ENCODE data around the gene ZNF780B.

GRCh38 chr19:39982883-39983282 lies 73.1 kb downstream of the ZNF780B start:
- TF ChIP-seq, protein P1, sequence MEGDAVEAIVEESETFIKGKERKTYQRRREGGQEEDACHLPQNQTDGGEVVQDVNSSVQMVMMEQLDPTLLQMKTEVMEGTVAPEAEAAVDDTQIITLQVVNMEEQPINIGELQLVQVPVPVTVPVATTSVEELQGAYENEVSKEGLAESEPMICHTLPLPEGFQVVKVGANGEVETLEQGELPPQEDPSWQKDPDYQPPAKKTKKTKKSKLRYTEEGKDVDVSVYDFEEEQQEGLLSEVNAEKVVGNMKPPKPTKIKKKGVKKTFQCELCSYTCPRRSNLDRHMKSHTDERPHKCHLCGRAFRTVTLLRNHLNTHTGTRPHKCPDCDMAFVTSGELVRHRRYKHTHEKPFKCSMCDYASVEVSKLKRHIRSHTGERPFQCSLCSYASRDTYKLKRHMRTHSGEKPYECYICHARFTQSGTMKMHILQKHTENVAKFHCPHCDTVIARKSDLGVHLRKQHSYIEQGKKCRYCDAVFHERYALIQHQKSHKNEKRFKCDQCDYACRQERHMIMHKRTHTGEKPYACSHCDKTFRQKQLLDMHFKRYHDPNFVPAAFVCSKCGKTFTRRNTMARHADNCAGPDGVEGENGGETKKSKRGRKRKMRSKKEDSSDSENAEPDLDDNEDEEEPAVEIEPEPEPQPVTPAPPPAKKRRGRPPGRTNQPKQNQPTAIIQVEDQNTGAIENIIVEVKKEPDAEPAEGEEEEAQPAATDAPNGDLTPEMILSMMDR (IDR thresholded peaks at IDR 0.05; ENCODE audit: poor library complexity, severe bottlenecking) = no peak
- TF ChIP-seq RAD21 (conservative IDR thresholded peaks at IDR 0.05) (no peak), EZH2 (IDR thresholded peaks at IDR 0.05; ENCODE audit: borderline replicate concordance, insufficient read depth, low read length, poor library complexity, severe bottlenecking) (no peak), POLR2AphosphoS5 (IDR thresholded peaks at IDR 0.05) (no peak), REST (IDR thresholded peaks at IDR 0.05; ENCODE audit: borderline replicate concordance) (no peak), TAF1 (IDR thresholded peaks at IDR 0.05; ENCODE audit: low read depth) (no peak), SMC3 (conservative IDR thresholded peaks at IDR 0.05; ENCODE audit: poor library complexity) (no peak), MXI1 (conservative IDR thresholded peaks at IDR 0.05; ENCODE audit: poor library complexity, severe bottlenecking) (no peak), EP300 (conservative IDR thresholded peaks at IDR 0.05; ENCODE audit: poor library complexity, severe bottlenecking) (no peak)
